NAMALWA (cell line): ENCODE measurements around the gene TGFBR3L.
"Not testable (repeated sequence)": the region's sequence is repeated elsewhere in the genome, so short reads cannot be mapped to it uniquely, and the experiment has no call there.

Experiments
- DNase-seq: peaks from one replicate; pipeline ENCODE4 v3.0.0-alpha.2; 2015; ENCODE audit warnings: low spot score

The TGFBR3L gene

DNA sequence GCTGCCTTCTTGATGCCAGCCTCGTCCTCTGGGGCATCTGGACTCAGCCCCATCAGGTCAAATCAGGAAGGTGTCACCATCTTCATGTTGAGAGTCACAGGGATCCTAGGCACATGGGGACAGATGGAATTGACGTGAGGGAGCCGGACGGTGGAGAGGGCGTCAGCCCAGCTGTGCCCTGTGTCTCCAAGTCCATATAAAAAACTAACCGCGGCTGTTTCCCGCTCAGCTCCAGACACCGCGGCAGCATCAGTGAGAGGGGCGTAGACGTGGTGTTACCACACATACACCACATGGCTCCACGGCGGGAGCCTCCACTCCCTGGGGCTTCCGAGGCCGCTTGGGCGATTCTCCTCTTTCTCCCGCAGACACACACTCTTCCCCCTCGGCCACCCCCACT is 34.8 kb upstream of the TGFBR3L start:
- no peak for DNase-seq

- DNase-seq, result no peak
Measured at GRCh38 chr19:7881910-7882309, 32.7 kb upstream of the TGFBR3L start.

GRCh38 chr19:7883105-7883504 is 31.5 kb upstream of the TGFBR3L start:
- no peak for DNase-seq

- no peak for DNase-seq
Measured at GRCh38 chr19:7883796-7884570, 30.6 kb upstream of the TGFBR3L start.

DNA sequence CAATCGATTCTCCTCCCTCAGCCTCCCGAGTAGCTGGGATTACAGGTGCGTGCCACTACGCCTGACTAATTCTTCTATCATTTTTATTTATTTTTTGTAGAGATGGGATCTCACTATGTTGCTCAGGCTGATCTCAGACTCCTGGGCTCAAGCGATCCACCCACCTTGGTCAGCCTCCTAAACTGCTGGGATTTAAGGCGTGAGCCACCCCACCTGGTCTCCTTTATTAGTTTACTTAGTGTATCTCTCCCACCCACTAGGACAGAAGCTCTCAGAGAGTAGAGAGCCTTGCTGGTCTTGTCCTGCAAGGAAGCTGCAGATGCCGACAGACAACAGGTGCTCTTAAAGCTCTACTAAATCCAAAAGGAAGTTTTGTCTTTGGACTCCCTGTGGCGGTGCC is 28.8 kb upstream of the TGFBR3L start:
- DNase-seq, result no peak

DNA sequence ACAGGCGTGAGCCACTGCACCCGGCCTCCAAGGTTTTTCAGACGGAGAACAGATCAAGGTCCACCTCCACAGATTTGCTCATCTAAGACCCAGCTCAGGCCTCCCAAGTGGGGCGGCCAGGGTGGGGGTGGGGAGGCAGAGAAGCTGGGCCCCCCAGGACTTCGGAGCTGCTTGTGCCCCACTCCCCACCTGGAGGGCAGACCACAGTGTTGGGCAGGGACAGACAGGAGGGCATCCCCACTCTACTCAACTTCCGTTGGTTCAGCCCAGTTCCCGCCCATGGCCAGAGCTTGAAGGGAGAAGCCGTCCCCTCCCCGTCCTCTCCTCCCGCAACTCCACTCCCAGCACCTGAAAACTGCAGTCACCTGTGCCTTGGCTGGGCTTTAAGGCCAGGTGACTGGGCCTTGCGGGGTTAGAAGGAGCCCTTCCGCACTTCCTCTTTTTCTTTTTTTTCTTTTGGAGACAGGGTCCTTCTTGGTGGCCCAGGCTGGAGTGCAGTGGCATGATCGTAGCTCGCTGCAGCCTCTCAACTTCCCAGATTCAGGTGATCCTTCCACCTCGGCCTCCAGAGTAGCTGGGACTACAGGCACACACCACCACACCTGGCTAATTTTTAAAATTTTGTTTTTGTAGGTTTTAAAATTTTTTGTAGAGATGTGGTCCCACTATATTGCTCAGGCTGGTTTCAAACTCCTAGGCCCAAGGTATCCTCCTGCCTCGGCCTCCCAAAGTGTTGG is 27.1 kb upstream of the TGFBR3L start:
- DNase-seq, result no peak

DNA sequence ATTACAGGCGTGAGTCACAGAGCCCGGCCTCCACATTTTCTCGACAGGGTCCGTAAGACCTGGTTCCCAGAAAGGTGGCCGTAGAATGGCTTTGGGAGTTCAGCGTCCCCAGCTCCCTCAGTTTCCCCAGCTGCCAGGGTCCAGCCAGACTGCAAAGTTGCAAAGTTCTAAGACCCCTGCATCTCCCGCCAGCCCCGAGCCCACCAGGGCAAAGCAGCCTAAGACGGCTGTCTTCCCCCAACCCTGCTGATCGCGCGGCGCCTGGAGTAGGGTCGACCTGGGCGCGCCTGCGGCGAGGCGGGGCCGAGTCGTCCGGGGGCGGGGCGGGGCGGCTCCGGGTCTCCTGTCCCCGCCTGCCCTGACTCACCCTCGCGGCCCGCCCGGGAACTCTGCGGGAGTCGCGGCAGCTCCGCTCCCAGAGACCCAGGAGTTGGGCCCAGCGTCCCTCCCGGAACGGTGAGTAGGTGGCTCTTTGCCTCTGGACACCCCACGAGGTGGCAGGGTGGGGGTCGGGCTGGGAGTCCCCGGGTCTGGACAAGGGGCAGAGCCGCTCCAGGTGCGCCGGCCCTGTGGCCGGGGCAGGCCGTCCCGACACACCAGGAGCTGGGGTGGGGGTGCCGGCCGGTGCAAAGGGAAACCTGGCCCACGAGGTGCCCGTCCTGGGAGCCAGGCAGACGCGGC is 26.3 kb upstream of the TGFBR3L start, which contains the start of gene LRRC8E:
Gene LRRC8E (plus strand): TSS at position 366 of the 681 bp plus-strand sequence. CDS start 7,094 bp downstream, outside the sequence.
- no peak for DNase-seq

DNA sequence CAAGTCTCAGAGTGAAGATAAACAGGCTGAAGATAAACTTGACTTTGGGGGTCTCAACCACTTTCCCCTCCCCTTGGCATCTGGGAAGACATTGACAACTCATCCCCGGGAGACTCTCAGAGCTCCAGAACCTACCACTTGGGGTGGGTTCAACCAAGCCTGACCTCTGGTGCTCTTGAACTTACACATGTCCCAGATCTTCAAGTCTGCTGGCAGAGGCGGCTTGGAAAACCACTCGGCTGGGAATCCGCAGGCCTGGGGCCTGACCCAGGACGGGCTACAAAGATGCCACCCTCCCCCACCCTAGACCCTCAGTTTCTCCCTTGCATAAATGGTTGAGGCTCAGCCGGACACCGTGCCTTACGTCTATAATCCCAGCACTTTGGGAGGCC is 25.8 kb upstream of the TGFBR3L start:
- DNase-seq, result no peak

- not testable (repeated sequence) for DNase-seq
Measured at GRCh38 chr19:7893362-7894101, 21.1 kb upstream of the TGFBR3L start.

- no peak for DNase-seq
Measured at GRCh38 chr19:7894612-7895309, 19.9 kb upstream of the TGFBR3L start.

DNA sequence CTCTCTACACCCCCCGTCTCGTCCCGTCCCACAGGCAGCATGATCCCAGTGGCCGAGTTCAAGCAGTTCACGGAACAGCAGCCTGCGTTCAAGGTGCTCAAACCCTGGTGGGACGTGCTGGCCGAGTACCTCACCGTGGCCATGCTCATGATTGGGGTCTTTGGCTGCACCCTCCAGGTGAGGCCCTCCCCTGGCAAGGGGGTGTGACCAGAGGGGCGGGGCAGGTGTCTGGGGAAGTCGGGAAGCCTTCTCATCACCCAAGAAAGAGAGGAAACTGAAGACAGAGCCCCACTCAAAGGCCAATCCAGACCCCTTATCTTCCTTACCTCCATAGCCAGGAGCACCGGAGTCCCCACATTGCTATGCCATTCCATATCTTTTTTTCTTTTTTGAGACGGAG is 19.1 kb upstream of the TGFBR3L start:
- DNase-seq, result no peak

DNA sequence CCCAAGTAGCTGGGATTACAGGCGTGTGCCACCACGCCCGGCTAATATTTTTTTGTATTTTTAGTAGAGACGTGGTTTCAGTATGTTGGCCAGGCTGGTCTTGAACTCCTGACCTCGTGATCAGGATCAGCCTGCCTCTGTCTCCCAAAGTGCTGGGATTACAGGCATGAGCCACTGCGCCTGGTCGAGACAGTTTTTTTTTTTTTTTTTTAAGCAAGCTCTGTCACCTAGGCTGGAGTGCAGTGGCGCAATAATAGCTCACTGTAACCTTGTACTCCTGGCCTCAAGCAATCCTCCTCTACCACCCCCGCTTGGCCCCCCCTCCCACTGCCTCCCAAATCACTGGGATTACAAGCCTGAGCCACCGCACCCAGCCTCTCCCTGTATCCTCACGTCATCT is 17.3 kb upstream of the TGFBR3L start:
- DNase-seq, result no peak

GRCh38 chr19:7898967-7899366 is 15.7 kb upstream of the TGFBR3L start:
- DNase-seq, result no peak

DNA sequence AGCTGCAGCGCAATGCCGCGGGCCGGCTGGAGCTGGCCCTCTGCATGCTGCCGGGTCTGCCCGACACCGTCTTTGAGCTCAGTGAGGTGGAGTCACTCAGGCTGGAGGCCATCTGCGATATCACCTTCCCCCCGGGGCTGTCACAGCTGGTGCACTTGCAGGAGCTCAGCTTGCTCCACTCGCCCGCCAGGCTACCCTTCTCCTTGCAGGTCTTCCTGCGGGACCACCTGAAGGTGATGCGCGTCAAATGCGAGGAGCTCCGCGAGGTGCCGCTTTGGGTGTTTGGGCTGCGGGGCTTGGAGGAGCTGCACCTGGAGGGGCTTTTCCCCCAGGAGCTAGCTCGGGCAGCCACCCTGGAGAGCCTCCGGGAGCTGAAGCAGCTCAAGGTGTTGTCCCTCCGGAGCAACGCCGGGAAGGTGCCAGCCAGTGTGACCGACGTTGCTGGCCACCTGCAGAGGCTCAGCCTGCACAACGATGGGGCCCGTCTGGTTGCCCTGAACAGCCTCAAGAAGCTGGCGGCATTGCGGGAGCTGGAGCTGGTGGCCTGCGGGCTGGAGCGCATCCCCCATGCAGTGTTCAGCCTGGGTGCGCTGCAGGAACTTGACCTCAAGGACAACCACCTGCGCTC is 14.8 kb upstream of the TGFBR3L start:
- DNase-seq, result no peak

DNA sequence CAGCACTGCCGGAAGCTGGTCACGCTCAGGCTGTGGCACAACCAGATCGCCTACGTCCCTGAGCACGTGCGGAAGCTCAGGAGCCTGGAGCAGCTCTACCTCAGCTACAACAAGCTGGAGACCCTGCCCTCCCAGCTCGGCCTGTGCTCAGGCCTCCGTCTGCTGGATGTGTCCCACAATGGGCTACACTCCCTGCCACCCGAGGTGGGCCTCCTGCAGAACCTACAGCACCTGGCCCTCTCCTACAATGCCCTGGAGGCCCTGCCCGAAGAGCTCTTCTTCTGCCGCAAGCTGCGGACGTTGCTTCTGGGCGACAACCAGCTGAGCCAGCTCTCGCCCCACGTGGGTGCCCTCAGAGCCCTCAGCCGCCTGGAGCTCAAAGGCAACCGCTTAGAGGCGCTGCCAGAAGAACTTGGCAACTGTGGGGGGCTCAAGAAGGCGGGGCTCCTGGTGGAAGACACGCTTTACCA is 14.2 kb upstream of the TGFBR3L start:
- DNase-seq, result no peak

GRCh38 chr19:7900931-7901330 is 13.7 kb upstream of the TGFBR3L start:
- DNase-seq, result no peak

- no peak for DNase-seq
Measured at GRCh38 chr19:7901337-7901736, 13.3 kb upstream of the TGFBR3L start.

DNA sequence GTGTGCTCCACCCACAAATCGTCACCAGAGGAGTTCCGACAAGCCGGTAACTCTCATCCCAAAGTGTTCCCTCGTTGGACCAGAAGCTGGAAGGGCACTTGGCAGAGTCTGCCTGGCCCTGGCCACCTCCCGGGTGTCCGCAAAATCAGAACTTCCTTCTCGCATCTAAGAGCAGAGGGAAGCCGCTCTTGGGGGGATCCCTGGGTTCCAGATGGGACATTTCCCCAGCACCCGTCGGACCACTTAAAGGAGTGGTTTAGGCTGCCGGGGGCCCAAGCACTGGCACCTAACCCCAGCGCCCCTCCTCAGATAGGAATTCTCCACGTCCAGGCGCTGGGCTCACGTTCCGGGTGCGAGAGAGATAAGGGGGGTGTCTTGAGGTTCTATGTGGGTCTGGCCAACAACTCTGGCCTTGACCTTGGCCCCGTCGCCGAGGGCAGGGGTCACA is 11.8 kb upstream of the TGFBR3L start:
- DNase-seq, result no peak

DNA sequence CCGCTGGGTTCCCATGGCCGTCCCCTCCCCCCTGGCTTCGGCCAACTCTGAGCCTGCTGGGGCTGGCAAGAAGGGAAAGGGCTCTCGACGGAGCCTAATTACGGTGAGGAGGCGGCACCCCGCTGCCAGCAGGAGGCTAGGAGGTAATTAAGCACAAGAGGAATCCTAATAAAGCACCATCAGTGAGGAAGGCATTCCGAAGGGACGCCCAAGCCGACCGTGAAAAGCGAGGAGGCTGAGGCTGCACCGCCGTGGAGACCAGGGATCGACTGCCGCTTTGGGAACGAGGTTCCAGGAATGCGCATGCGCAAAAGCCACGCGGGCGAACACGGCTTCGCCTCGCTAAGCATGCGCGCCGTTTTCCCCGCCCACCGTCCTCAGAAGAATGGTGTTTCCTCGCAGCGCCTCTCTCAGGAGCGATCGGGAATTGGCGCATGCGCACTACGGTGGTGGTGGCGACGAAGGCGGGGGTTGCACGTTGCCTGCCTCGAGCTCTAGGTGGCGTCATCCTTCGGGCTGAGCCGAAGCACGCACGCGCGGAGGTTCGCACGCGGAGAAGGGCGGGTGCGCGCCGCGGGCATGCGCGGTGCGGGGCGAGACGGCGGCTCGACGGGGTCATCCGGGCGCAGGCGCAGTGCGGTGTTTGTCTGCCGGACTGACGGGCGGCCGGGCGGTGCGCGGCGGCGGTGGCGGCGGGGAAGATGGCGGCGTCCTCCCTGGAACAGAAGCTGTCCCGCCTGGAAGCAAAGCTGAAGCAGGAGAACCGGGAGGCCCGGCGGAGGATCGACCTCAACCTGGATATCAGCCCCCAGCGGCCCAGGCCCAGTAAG is 11.2 kb upstream of the TGFBR3L start, which contains the start of gene MAP2K7:
Gene MAP2K7 (plus strand): TSS at position 634 of the 830 bp plus-strand sequence. CDS start 68 bp downstream, at position 702.
- DNase-seq, result peak; percentile 99
